ENCODE measurements around the gene MX1.

The MX1 gene

DNA sequence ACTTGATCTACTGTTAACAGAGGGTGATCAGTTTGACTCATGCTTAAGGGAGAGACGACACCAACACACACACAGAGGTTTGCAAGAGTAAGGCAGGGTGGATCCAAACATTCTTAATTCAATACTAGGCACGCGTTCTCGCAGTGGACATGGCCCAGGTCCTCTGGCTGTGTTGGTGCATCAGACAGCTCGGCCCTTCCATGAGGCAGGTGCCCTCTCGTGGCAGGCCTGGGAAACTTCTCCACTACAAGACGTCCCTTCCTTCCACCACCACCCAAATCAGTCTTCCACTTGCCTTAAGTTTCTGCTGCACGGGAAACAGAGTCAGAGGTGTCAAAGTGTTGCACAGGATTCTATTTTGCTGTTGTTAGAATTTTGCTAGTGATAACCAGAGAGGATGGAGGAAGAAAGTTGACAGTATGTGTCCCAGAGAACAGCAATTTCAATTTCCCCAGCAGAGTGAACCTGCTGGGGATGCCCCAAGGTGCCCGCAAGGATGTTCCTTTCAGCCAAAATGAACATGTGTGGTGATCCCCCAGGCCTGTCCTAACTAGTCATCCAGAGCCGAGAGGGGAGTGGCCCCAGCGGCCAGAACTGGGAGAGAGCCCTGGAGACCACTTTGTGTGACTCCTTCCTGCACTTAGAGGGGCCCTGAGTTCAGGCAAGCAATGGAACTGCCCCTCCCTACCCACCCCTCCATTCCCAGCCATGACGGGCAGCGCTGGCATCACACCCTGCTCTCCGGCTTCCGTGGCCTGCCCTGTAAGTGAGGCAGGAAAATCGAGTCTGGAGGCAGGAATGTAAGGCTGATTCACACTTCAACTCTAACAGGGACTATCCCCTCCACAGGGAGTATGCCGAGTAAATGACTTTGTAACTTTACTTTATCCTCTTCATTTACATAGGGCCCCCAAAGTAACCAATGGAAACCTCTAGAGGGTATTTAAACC, 34.8 kb downstream of the MX1 start:
- DNase-seq = peak; percentile 46

DNA sequence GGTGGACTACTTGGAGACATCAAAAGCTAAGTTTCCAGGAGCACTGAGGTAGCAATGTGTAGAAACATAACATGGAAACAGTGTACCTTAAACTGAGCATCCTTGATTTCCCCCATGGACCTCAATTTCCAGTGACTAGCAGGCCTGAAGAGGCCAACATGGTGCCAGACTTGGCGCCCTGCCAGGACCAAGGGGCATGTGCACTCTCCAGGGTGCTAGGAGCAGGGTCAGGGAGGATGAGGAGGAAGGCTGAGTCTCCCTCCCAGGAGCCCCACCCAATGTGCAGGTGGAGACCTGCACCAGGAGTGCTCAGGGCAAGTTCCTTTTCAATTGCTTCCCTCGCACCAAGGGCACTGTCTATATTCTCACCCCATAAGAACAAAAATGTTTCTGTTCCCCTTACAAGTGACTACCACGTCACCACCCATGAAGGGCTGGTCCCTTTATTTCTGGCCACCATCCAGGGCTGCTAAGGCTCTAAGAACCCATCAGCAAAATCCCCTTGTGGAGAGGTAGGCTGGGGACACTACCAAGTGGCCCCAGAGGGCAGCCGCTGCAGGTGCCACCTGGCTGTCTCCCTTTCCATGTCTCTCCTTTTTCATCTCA, 39.2 kb downstream of the MX1 start:
- no peak for DNase-seq

DNA sequence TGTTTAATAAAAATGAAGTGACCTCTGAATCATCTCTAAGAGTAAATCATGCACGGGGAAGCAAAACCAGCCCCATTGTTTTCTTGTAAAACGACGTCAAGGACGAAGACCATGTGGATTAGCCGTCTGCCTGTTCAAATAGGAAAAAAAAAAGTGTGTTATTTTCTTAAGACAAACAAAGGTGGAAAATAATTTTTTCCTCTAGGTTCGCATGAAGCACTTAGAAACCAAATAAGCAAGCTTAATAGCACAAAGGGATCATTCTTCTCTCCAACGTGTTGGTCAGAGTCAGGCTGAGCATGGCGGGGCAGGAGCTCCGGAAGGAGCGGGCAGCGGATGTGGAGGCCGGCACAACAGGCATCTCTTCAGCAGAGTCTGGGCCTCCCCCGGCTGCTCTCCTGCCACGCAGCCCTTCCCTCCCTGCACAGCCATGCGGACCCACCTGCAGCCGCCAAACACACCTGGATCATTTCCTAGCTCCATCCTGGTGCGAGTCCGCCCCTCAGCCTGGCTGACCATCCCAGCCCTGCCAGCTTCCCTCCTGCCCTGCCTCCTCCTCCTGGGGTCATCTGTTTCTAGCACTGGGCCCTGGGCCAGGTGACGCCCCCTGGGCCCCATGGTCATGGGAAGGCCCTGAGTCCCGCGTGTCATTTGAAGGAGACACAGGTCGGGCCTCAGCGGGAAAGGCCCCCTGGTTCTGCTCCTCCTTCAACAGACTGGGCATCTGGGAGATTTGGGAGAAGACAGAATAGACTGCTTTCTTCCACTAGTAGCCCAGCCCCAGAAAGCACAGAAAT, 40.2 kb downstream of the MX1 start:
- DNase-seq = no peak

DNA sequence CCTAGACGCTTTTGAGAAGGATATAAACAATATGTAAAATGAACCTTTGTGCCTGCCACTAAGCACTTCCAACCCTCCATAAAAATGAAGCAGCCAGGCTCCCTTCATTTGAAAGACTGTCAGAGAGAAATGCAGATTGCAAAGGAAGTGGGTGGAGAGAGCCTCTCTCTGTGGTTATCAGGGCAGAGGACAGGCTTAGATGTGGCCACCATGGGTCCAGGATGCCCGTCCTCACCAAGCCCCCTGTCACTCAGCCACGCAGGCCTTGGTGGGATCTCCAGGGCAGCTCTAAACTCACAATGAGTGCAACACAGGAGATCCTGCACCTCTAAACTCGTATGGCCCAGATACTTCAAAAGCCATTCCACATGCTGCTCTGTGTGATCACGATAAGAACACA, 44.0 kb downstream of the MX1 start:
- no peak for DNase-seq

DNA sequence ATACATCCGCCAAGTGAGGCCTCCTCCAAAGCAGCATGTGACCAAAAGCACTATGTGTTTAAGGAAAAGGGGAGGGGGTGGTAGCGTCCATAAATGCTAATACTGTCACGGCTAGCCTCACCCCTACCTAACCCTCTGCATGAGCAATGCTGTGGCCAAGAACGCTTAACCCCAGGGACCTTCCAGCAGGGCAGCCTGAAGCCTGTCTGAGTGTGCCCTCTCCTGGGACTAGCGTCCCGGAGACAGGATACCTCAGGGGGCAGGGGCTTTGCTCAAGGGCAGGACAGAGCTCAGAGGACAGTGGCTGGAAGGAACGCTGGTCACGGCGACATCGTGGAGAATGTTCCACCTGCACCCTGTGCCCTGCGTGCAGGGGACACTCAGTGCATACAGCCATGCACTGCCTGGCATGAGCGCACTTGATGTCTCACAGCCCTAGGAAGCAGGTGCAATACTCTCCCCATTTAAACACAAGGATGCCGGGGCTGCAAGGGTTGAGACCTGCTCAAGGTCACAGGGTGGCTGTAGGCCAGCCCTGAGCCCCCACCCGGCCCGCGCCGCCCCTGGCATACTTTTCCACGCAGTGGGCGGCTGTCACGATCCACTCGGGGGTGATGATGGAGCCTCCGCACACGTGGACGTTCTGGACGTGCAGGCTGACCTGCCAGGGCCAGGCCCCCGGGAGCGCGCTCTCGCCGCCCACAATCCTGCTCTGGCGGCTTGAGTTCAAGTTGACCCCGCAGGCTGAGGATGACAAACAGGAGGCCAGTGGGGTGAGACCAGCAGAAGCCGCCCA, 46.9 kb downstream of the MX1 start:
- DNase-seq = no peak

DNA sequence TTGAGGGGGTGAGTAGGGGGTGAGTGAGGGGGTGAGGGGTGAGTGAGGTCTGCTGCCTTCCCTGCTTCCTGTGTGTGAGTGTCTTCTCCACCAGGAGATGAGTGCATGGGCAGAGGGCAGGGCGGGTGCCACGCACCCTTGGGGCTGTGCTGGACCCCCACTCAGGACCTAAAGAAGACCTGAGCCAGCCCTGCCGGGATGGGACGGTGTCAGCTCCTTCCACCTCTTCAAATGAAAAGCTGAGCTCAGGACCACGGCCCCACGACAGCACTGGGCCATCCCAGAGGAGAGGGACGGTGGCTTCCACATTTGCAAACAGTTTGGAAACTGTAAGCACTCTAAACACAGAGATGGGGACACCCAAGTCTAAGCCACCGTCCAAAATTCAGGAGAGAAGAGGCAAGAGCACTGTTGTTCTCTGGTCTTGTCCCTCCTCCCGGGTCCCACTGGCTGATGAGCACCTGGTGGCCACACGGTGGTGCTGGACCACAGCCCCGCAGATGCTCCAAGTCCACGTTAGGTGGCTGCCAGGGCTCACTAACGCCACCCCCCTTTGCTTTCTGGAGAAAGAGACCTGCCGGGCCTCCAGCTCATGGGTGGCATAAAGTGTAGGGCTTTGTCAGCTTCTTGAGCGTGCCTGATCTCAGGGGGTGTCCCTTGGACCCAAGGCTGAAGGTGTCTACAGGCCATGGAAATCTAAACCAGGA, 49.8 kb downstream of the MX1 start:
- no peak for DNase-seq

DNA sequence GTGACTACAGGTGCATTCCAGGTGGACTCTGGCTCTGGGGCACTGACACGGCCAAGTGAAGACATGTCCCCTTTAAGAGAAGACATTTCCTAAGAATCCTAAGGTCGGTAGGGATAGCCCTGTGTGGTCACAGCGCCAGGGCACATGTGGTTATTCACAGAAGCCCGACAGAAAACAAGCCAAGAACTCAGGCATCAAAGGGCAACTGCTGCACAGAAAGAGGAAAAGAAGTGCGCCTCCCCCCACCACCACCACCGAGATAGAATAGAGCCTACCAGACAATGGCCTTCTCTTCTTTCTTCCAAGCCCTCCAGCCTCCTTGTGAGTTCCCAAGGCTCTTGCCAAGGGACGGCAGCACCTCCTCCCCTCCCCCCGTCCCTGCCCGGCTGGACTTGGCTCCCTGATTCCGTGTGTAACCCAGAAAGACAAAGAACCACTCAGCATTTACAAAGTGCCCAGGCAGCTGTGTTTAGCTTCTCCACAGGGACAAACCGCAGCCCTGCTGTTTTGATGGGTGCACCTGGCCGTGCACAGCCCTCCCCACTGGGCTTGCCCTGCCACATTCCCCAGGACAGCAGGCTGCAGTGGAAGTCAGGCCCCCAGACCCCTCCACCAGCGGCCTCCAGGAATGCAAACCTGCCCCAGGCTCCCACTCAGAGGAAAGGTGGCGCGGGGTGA, 51.7 kb downstream of the MX1 start:
- DNase-seq = no peak

DNA sequence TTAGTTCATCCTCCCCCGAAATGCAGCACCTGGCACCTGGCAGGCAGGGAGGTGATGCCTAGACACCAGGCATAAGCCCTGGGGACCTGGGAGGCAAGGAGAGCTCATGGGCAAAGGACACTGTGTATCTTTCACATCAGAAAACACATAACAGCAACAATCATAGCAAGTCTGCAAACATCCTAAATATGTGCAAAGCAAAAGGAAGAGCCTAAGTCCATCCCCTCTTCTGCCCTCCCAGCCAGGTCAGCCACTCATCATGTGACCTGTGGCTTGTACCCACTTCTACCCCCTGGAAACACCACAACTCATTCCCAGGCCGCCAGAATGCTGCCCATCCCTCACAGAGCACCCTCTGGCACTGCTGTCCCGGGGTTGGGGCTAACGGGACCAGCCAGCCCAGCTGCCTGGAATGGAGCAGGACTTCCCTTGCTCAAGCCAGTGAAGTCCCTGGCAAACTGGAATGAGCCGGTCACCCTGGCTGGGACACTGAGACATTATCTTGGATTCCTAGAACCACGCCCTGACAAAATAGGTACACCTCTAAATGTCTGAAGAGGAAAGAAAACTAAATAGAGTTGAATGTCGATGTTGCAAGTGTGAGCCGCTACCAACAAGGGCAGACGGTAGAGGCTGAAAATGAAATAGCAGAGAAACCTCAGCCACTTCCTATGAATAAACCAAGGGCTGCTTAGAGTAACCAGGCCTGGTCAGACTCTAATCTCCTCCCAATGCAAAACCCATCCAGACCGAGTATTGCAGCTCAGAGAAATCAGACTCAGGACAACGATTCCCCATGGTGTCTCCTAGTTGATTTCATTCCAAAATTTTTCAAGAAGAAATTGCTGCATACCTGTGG, 52.5 kb downstream of the MX1 start:
- DNase-seq = no peak

DNA sequence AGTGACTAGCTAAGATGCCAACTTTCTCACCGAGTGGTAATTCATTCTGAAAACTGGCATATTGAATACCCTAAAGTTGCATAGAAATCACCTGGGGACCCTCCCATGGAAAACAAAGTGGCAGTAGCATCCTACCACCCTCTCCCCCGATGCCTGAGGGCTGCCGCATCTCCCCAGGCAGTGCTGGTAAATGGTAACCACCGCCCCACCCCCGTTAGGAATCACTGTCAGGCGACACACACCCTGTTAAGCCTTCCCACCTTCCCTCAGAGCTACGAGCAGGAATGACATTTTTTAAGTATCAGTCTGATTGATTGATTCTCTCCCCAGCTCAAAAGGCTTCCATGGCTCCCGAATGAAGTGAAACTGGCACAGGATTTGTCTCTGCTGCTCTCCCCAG, 53.6 kb downstream of the MX1 start:
- no peak for DNase-seq

DNA sequence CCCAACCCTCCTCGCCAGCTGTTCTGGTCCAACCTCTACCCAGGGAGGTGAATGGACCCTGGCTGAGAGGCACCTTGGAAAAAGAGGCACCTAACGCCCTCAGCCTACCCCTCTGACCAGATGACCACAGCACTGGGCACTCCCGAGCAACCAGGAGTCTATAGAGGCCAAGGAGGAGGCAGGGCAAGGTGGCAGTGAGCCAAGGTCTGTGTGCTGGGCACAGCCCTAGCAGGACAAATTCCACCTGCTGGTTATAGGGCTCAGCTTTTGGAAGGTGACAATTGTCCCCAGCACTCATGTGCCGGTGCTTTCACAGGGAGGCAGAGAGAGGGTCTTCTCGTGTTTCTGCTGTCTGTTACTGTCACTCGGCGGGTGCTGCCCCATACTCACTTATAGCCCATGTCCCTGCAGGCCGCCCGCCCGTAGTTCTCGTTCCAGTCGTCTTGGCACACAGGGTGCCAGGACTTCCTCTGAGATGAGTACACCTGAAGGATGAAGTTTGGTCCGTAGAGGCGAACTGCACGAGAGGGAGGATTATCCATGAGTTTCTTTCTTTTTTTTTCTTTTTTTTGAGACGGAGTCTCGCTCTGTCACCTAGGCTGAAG, 54.1 kb downstream of the MX1 start:
- no peak for DNase-seq

DNA sequence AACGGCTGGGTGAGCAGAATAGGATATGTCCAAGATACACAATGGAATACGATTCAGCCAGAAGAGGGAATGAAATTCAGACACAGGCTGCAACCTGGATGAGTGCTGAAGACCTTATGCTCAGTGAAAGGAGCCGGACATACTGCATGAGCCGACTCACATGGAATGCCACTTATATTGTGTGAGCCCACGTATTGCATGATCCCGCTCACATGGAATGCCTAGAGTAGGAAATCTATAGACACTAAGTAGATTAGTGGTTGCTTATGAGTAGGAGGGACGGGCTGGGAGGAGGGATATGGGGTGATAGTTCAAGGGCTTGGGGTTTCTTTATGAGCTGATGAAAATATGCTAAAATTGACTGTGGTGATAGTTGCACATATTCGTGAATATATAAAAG, 55.2 kb downstream of the MX1 start:
- DNase-seq = no peak

DNA sequence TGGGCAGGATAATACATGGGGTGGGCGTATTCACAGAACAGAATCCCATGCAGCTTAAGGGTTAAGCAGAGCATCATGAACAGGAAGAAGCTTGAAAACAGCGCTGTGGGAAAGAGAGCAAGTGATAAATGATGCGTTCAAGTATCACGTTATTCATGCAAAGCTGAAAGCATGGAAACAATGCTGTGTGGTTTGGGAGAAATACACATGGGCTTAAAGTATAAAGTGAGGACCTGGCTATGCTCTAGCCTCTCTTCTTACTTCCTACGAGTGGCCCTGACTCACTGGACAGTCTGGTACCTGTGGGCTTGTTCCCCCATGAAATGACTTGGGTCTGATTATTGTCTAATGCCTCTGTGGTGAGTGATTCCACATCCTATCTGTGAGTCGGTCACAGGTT, 56.3 kb downstream of the MX1 start:
- DNase-seq = no peak

DNA sequence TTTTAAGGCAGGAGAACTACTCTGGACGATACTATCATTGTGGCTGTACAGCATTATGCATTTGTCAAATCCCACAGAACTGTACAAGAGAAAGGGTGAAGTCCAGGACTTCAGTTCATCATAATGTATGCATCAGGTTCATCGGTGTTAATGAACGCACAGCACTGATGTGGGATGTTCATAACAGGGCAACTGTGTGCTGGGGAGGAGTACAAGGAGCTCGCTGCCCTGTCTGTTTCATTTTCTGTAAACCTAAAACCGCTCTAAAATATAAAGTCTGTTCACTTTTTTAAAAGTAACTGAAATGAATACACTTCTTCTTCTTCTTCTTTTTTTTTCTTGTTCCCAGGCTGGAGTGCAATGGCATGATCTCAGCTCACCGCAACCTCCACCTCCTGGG, 56.9 kb downstream of the MX1 start:
- no peak for DNase-seq

DNA sequence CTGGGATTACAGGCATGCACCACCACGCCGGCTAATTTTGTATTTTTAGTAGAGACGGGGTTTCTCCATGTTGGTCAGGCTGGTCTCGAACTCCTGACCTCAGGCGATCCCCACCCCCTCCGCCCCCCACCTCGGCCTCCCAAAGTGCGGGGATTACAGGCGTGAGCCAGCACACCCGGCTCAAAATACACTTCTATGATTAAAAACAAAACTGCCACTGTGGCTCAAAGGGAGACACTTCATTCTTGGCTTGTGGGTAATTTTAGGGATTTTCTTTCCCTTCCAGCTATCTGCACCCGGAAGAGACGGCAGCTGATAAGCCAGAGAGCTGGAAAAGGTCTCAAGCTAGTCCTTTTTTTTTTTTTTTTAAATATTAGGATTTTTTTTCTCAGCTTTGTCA, 57.4 kb downstream of the MX1 start:
- no peak for DNase-seq

DNA sequence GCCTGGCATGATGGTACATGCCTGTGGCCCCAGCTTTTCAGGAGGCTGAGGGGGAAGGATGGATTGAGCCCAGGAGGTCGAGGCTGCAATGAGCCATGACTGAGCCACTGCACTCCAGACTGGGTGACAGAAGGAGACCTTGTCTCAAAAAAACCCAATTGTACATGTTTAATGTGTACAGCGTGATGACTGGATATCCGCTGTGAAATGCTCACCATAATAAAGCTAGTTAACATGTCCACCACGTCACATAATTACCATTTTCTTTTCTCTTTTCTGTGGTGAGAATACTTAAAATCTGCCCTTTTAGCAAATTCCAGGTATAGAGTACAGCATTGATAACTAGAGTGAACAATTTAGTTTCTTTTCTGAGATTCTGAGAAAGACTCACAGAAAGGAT, 57.9 kb downstream of the MX1 start:
- DNase-seq = no peak

DNA sequence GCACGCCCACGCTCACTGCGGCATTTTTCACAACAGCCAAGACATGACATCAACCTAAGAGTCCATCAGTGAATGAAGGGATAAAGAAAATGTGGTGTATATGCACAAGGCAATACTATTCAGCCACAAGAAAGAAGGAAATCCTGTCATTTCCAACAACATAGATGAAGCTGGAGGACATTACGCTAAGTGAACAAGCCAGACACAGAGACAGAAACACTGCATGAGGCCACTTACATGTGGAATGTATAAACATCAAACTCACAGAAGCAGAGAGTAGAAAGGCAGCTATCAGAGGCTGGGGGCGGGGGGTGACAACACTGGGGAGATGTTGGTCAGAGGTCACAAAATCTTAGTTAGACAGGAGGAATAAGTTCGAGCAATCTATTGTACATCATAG, 61.0 kb downstream of the MX1 start:
- no peak for DNase-seq

DNA sequence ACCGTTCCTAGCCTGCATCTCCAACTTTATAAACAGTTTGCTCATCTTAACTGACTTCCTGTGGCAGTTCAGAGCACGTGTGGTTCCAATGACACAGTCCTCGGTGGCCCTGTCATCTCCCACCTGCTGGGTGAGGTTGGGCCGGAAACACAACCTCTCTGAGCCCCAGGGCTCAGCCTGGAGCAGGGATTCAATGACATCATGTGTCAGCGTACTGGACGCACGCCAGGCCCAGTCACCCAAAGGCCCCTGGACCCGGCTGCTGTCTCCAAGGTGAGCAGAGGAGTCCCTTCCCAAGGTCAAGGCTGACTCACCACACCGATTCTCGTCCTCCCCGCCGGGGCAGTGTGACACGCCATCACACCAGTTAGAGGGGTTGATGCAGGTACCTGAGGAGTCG, 62.0 kb downstream of the MX1 start:
- no peak for DNase-seq

DNA sequence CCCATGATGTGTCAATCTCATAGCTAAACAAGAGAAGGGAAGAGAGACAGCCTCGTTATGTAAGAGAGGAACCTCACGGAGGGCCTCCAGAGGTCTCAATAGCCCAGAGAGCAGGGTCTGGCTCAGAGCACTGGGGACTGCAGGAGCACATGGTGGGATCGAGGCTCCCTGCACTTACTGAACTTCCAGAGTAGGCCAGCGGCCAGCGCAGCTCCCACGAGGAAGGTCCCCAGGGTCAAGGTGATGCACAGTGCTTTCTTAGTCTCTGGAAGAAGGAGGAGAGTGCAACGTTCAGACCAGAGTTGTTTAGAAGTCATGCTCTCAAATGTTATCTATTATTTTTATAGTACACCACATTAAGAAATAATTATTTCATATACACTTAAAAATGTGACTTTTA, 63.3 kb downstream of the MX1 start:
- no peak for DNase-seq

DNA sequence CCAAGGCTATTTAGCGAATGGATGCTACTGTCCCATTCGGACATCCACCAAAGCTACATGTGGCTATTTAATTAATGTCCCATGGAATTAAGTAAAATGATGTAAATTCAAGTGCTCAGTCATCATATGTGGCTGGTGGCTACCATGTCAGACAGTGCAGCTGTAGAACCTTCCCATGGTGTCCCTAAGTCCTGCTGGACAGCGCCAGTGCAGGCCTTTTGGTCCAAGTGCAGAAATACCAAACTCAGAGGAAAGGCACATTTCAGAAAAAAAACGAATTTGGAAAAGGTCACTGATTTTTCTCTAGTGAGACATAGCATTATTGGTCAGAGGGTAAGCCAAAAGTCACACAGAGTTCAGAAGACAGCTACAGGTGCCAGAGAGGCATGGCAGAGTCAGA, 64.3 kb downstream of the MX1 start:
- no peak for DNase-seq

DNA sequence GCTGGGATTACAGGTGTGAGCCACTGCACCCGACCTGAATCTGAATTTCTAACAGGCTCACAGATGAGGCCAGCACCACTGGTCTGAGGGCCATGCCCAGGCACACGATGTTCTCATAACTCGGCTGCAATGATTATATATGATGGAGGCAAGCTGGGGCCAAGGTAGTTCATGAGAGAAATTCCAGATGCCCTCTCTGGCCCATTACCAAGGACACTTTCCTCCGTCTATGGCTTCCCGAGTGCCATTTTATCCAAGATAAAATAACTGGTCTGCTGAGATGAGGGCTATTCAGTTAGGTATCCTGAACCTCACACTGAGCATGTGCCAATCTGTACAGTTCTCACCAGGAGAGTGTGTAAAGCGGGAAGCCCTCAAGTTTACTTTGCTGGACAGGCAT, 65.4 kb downstream of the MX1 start:
- DNase-seq = no peak
